D721Med (cell line): Measurements from ENCODE around the gene DSTN.

Source experiments
- DNase-seq: peaks from one replicate; pipeline ENCODE4 v3.0.0; 2011; ENCODE audit warnings: low spot score; ENCODE audit not compliant: insufficient read length
- FAIRE-seq: peaks from 2 replicates; lab custom pipeline; 2011; peaks lifted over from hg19 to GRCh38; lab: Jason Lieb, UNC
- CTCF ChIP-seq: IDR thresholded peaks from 2 replicates; pipeline ENCODE4 v1.5.1; 2012; ENCODE audit warnings: mild to moderate bottlenecking, control low read depth; ENCODE audit not compliant: insufficient read depth; ENCODE audit errors: missing control alignments

Gene DSTN

GRCh38 chr20:17620371-17621228, 50.7 kb downstream of the DSTN start:
- FAIRE-seq, result no peak
- no peak for TF ChIP-seq CTCF
- DNase-seq, result no peak

- no peak for DNase-seq
- no peak for FAIRE-seq
- TF ChIP-seq CTCF, result no peak
These were observed 51.5 kb downstream of the DSTN start for GRCh38 chr20:17621229-17621968.

- no peak for TF ChIP-seq CTCF
- DNase-seq, result no peak
- FAIRE-seq, result no peak
These were observed 52.4 kb downstream of the DSTN start for GRCh38 chr20:17622086-17622850.

- DNase-seq, result no peak
- no peak for TF ChIP-seq CTCF
These were observed 53.1 kb downstream of the DSTN start for GRCh38 chr20:17622851-17623508.

GRCh38 chr20:17624070-17624469, 54.2 kb downstream of the DSTN start:
- TF ChIP-seq CTCF, result no peak
- DNase-seq (no peak), FAIRE-seq (no peak)

More at GRCh38 chr20:17622851-17623508, 53.1 kb downstream of the DSTN start:
- FAIRE-seq, result no peak

GRCh38 chr20:17624551-17625245, 54.8 kb downstream of the DSTN start:
- no peak for TF ChIP-seq CTCF
- FAIRE-seq (no peak), DNase-seq (no peak)
